Heart left ventricle (tissue), 13 donors: ENCODE results near the gene BTBD16.

Source experiments
- POLR2A ChIP-seq, 2 donors: fragments of 450-650 bp; IDR thresholded peaks; one replicate each; pipeline ENCODE4 v1.6.1; 2017; ENCODE audit warnings: antibody characterized with exemption in 2 of 2, mild to moderate bottlenecking in 2 of 2, moderate library complexity in 2 of 2
- TF ChIP-seq, protein P1 (sequence below), 12 donors: fragments of 200-600 bp; sonication (generic) in 4 of 12; IDR thresholded peaks; one replicate each; pipeline versions ENCODE4 v1.5.0 to v1.8.0; 2018 to 2022; ENCODE audit warnings: antibody characterized with exemption in 12 of 12, mild to moderate bottlenecking in 5 of 12
- donor health status: ischemic (EF 13 %, LVEDD 7.1; RV severe dilation, severe dysfunction).
- donor health status: DM: no; HTN: yes; CAD: no.
- donor health status: DM: no; HTN: no; CAD: no.
- donor health status: ischemic (EF 25% LVEDD 6.9; RV normal size, moderate dysfunction).
- donor health status: ischemic (EF 25% LVEDD 5.7; RV mildly dilated, moderate dysfunction).
- donor health status: ischemic (EF 35%, LVEDD 5.7; RV mildly dilated, moderate dysfunction).
- donor health status: nonischemic (EF 11% LVEDD 7.7; RV severe dilation, severe dysfunction).
- donor health status: DM: yes; HTN: yes; CAD: no.
- donor health status: PGD.
- donor health status: ischemic (EF 29% LVEDD 5.4; RV normal size, mild dysfunction).
- donor health status: nonischemic (EF 23%, LVEDD 6.1; RV moderate dilation, normal function).

DNA sequence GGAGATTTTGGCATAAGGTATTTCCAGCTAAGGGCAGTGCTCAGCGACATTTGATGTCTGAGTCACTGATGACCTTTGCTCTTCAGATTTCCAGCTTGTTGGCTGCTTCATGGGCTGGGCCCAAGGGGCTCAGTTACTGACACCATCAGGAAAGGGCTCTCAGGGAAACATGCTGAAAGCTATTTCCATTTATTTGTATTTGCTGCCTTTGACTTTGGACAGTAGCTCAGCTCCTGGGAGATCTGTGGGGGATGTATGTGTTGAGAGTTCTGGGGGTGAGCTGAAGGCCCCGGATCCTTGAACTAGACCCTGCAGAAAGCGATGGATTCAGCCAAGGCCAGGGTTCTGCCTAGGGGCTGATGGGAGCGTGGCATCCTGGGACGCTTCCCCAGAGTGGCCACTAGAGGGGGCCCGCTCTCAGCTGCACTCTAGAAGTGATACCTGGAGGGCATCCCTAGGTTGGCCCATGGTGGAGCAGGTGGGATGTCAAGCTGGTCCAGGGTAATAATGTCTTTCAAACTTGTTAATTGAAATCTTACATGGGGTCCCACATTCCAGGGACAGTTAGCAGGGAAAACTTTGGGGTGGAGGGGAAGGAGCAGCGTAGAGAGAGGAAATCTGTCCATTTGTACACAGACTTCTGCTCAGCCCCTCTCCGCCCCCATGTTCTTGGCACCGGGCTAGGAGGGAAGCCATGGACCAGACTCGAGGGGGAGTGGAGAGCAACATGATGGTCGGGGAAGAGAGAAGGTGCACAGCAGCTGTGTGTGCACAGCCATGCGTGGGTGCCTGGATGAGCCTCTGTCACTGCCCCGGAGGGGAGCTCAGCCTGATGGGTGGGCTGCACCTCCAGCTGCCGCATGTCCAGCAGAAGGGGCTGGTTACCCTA is 3.0 kb upstream of the BTBD16 start:
- TF ChIP-seq, protein P1, sequence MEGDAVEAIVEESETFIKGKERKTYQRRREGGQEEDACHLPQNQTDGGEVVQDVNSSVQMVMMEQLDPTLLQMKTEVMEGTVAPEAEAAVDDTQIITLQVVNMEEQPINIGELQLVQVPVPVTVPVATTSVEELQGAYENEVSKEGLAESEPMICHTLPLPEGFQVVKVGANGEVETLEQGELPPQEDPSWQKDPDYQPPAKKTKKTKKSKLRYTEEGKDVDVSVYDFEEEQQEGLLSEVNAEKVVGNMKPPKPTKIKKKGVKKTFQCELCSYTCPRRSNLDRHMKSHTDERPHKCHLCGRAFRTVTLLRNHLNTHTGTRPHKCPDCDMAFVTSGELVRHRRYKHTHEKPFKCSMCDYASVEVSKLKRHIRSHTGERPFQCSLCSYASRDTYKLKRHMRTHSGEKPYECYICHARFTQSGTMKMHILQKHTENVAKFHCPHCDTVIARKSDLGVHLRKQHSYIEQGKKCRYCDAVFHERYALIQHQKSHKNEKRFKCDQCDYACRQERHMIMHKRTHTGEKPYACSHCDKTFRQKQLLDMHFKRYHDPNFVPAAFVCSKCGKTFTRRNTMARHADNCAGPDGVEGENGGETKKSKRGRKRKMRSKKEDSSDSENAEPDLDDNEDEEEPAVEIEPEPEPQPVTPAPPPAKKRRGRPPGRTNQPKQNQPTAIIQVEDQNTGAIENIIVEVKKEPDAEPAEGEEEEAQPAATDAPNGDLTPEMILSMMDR (IDR thresholded peaks at IDR 0.05): peak; percentile 73 to 97 (median 91)
- TF ChIP-seq POLR2A (IDR thresholded peaks at IDR 0.05): no peak
